HG03139 (cell line): ENCODE measurements around the gene GPI.
"Not testable (repeated sequence)": the region's sequence is repeated elsewhere in the genome, so short reads cannot be mapped to it uniquely, and the experiment has no call there.

Source experiments
- ATAC-seq: cut with Tn5 transposase; IDR thresholded peaks from one replicate; pipeline ENCODE4 v1.9.1; 2021; ENCODE audit not compliant: unreplicated experiment

GPI gene

DNA sequence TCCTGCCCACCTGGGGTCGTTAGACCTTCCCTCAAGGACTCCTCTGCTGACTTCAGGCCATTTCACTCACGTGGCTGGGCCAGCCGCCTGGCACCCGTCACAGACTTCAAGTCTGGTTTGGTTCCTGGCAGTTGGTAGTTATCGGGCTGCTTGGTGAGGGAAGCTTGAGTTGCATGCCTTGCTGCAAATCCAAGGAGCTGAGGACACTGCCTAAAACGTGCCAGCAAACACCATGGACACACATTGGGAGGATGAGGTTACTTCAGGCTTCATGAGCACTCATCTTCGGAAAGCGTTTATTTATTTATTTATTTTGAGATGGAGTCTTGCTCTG, 2.6 kb downstream of the GPI start:
- ATAC-seq, result no peak

DNA sequence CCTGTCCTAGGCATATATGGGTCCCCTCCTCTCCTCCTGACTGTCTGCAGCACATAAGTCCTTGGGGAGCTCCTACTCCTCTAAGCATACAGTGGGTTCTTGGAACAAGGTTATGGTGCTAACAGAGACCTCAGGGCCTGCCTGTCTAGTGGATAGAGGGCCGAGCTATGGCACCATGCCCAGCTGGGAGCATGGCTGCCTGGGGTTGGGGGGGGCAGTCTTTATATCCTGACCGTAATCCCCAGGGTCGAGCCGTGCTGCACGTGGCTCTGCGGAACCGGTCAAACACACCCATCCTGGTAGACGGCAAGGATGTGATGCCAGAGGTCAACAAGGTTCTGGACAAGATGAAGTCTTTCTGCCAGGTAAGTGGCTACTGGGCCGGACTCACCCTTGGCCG, 3.3 kb downstream of the GPI start:
- ATAC-seq, result no peak

DNA sequence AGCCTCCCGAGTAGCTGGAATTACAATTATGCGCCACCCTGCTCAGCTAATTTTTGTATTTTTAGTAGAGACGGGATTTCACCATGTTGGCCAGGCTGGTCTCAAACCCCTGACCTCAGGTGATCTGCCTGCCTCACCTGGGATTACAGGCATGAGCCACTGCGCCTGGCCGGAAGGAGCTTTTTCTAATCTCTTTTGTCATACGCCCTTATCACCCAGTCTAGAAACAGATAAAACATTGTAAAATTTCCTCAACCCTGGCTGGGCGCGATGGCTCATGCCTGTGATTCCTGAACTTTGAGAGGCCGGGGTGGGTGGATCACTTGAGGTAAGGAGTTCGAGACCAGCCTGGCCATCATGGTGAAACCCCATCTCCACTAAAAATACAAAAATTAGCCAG, 4.2 kb downstream of the GPI start:
- ATAC-seq, result not testable (repeated sequence)

DNA sequence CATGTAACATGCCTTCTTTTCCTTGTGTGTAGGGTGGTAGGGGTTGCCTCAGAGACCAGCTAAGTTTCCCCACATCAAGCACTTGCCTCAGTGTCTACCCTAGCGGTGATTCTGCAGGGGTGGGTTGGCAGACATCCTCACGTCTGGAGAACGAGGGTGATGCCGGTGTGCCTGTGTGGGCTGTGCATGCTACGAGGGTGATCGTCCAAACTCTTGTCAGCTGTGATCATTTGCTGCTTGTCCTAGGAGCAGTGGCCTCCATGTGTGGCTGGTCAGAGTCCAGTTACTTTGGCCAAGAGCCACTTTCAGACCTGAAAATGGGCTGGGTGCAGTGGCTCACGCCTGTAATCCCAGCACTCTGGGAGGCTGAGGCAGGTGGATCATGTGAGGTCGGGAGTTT, 5.1 kb downstream of the GPI start:
- ATAC-seq, result no peak

DNA sequence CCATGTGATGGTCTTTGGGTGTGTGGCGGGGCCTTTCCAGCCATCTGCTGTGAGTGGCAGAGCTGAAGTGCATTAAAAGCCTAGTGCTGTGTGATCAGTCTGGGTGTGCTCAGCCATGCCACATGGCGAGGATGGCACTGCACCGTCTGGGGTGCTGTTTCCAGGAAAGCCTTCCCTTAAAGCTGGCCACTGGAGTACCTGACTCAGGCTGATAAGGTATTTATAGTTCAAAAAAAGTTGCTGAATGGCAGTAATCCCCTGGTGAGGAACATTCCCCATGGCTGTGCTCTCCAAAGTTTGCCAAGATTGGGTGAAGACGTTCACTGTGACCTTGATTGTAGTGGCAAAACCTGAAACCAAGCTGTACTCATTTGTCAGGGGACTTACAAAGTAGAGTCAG, 6.0 kb downstream of the GPI start:
- ATAC-seq, result no peak

DNA sequence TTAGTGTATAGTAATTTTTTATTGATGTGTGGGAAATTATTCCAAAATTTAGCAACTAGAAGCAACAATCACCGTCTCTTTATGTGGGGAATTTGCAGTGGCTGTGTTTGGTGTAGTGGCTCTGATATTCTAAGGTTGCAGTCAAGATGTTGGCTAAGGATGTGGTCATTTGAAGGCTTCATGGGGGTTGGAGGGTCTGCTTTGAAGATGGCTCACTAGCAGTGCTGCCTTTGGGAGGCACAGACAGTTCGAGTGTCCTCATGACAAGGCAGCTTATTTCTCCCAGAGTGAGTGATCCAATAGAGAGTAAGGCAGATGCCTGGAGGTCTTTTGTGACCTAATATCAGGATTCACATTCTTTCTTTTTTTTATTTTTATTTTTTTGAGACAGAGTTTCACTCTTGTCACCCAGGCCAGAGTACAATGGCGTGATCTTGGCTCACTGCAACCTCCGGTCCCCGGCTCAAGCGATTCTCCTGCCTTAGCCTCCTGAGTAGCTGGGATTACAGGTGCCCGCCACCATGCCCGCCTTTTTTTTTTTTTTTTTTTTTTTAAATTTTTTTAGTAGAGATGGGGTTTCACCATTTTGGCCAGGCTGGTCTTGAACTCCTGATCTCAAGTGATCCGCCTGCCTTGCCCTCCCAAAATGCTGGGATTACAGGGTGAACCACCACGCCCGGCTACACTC, 8.7 kb downstream of the GPI start:
- ATAC-seq, result no peak

DNA sequence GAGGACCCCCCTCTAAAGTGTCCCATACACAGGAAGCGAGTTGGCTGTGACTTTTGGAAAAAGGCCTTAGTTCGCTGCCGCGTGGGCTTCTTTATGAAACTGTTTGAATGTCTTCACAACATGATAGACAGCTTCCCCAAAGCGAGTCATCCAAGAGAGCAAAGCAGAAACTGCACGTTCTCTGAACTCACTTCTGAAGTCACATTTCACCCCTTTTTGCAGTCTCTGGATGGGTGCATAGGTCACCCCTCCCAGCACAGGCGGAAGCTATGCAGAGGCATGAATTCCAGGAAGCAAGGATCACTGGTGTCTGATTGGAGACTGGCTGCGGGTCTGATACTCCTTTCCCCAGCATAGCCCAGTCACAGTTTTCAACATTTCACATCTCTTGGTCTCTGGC, 10.6 kb downstream of the GPI start:
- no peak for ATAC-seq

DNA sequence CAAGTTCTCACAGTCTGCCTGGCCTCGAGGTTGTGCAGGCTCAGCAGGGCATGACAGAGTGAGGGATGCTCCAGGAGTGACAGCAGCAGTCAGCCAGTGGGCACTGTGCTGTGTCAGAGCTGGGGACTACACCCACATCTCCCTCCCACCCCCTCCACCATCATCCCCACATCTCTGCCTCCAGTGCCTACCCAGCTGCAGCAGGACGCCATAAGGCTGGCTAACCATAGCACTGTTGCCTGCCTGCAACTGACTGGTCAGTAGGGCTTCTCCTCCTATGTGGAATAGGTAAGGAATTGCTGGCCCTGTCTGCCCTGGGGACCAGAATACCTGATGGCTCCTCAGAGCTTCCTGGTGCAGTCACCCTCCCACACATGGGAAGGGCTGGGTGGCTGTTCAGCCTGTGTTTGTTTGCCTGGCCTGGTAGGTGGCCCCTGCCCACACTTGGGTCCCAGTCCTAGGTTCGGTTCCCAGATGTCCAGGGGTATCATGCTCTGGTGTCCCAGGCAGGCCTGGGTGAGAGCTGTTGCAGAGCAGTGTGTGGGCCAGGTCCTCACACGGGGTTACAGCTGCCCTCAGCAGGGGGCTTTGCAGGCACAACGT, 15.7 kb downstream of the GPI start:
- no peak for ATAC-seq

DNA sequence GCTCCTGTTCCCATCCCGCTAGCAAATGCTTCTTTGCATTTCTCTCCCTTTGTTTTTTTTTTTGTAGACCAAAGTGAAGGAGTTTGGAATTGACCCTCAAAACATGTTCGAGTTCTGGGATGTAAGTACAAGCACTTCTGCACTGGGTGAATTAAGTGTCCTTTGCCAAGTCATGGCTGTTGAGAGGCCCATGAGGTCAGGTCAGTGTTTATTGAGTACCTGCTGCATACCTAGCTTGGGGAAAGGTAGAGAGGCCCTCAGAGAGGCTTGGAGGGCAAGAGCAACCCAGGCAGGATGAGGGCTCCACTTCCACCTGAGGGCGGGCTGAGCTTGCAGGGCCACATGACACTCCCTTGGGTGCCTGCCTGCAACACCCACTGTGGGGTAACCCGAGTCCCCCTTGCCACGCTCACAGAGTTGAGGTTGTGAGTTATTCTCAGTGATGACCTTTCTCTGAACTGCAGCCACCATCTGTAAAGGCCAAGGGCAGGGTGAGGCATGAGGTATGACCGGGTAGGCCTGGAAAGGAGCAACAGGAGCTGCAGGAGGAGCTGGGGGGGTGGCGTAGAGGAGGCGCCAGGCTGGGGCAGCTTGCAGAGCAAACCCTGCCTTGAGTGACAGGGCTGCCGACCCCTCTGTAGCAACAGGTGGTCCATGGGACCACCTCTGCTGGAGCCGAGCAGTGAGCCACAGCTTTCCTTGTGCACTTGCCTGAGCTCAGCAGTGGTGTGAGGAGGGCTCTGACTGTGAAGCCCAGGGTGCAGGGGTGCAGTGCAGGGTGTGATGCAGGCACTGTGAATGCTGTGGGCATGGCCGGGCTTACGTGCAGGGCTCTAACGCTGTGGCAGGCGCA, 16.6 kb downstream of the GPI start:
- ATAC-seq, result no peak

DNA sequence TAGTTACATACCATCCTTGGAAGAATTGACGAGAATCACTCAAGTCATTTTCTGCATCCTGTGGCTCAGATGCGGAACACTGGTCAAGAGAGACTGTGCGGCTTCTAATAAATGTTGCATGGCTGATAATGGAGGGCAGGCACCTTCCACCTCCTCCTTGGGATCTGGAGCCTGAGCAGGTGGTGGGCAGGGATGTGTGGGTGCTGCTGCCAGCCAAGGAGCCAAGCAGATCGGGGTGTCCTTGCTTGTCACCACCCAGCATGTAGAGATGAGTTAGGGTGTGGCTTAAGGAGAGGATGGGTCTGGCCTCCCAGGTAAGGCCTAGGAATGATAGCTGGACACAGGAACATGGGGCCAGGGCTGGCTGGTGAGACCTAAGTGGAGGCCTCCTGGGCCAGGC, 17.5 kb downstream of the GPI start:
- ATAC-seq, result no peak

DNA sequence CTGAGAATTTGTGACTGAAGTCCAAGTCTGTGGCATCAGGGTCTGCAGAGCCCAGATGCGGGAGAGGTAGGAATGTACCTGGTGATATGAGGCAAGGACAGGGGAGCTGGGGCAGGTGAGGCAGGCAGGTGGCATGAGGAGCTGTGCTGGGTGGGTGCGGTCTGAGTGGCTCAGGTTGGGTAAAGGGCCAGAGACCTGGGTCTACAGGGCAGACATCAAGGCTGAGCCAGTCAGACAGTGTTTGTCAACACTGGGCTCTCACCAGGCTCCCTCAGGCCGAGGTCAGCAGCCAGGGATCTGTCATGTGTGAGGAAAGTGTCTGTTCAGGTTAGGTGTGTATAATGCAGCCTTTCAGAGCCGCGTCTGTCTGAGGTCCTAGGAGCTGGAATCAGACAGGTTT, 18.6 kb downstream of the GPI start:
- ATAC-seq, result no peak

DNA sequence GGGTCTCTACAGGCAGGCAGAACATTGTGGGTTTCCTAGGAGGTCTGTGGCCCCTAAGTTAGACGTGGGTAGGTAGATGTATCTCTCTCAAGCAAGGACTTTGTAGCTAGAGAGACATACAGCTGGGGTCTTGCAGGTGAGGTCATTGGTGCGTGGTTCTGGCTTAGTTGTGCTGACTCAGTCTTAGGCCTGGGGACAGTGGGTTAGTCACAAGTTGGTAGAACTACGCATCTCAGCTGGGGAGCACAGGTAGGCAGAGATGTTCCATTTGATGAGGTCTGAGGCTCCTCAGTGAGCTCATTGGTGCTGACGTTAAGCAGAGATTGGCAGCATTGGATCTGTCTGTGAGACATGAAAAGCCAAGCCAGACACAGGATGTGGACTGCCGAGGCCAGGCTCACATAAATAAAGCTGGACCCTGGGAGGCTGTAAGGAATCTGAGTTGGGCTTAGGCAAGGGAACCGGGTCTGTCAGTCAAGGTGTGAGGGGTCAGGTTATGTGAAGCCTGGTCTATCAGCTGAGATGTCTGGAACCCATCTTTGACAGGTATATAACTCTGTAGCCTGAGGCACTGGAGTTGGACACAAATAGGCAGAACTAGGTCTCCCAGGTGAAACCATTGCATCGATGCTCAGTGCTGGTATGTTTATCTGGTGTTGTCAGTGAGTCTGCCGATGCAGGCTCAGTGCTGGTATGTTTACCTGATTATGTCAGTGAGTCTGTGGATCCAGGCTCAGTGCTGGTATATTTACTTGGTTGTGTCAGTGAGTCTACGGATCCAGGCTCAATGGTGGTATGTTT, 21.8 kb downstream of the GPI start:
- ATAC-seq, result no peak

DNA sequence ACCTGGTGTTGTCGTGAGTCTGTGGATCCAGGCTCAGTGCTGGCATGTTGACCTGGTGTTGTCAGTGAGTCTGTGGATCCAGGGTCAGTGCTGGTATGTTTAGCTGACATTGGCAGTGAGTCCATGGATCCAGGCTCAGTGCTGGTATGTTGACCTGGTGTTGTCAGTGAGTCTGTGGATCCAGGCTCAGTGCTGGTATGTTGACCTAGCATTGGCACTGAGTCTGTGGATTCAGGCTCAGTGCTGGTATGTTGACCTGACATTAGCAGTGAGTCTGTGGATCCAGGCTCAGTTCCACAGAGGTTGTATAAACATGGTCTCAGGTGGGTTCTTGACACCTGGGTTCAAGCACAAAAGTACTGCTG, 22.4 kb downstream of the GPI start:
- ATAC-seq, result no peak

DNA sequence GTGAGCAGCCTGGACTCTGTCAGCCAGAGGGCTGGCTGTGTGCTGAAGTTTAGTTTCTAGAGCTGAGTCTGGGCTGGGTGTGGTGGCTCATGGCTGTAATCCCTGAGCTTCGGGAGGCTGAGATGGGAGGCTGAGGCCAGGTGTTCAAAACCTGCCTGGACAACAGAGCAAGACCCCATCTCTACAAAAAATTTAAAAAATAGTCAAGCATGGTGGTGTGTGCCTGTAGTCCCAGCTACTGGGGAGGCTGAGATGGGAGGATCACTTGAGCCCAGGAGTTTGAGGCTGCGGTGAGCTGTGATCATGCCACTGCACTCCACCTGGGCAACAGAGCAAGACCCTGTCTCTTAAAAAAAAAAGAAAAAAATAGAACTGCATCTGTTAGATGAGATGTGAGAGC, 23.7 kb downstream of the GPI start:
- ATAC-seq, result not testable (repeated sequence)

DNA sequence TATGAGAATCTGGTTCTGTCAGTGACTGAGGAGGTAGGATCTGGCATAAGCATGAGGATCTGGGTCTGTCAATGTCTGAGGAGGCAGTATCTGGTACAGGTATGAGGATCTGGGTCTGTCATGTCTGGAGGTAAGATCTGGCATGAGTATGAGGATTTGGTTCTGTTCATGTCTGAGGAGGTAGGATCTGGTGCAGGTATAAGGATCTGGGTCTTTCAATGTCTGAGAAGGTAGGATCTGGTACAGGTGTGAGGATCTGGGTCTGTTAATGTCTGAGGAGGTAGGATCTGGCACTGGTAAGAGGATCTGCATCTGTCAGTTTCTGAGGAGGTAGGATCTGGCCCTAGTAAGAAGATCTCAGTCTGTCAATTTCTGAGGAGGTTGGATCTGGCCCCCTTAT, 26.8 kb downstream of the GPI start:
- ATAC-seq, result no peak

DNA sequence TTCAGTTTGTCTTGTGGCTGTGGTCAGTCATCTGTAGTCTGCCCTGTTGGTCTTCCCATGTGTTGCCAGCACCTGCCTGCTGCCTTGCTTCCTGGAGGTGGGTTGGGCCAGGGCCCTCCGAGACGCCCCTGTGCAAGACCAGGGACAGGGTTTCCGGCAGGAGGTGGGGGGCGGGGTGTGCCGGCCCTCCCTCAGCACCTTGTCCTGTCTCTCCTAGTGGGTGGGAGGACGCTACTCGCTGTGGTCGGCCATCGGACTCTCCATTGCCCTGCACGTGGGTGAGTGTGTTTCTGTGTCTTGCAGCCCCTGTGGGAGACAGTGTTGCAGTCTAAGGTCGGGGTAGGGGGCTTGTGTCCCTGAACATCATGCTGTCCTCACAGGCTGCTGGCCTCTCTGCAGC, 28.0 kb downstream of the GPI start:
- no peak for ATAC-seq

DNA sequence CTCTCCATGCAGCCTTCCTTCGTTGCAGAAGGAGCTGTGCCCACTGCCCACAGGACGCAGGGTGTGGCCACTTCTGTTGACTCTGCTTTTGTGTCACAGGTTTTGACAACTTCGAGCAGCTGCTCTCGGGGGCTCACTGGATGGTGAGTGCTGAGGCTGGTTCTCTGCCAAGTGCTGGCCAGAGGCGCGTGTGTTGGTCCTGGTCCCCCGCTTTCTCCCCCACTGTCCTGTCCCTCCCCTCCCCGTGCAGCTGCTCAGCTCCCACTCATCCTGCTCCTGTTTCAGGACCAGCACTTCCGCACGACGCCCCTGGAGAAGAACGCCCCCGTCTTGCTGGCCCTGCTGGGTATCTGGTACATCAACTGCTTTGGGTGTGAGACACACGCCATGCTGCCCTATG, 28.6 kb downstream of the GPI start:
- no peak for ATAC-seq

DNA sequence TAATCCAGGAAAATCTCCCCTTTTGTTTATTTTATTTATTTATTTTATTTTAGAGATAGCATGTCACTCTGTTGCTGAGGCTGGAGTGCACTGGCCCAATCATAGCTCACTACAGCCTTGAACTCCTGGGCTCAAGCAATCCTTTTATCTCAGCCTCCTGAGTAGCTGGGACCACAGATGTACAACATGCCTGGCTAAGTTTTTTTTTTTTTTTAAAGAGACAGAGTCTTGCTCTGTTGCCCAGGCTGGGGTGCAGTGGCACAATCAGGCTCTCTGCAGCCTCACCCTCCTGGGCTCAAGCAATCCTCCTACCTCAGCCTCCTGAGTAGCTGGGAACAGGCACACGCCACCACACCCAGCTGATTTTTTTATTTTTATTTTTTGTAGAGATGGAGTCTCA, 32.9 kb downstream of the GPI start:
- ATAC-seq, result no peak

DNA sequence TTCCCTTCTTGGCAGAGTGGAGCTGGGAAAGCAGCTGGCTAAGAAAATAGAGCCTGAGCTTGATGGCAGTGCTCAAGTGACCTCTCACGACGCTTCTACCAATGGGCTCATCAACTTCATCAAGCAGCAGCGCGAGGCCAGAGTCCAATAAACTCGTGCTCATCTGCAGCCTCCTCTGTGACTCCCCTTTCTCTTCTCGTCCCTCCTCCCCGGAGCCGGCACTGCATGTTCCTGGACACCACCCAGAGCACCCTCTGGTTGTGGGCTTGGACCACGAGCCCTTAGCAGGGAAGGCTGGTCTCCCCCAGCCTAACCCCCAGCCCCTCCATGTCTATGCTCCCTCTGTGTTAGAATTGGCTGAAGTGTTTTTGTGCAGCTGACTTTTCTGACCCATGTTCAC, 34.9 kb downstream of the GPI start:
- no peak for ATAC-seq

DNA sequence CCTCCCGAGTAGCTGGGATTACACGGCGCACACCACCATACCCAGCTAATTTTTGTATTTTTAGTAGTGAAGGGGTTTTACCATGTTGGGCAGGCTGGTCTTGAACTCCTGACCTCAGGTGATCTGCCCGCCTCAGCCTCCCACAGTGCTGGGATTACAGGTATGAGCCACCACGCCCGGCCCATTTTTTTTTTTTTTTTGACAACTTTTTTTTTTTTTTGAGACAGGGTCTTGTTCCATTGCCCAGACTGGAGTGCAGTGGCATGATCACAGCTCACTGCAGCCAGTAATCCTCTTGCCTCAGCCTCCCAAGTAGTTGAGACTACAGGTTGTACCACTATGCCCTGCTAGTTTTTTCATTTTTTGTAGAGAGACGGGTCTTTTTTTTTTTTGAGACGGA, 35.8 kb downstream of the GPI start:
- not testable (repeated sequence) for ATAC-seq

DNA sequence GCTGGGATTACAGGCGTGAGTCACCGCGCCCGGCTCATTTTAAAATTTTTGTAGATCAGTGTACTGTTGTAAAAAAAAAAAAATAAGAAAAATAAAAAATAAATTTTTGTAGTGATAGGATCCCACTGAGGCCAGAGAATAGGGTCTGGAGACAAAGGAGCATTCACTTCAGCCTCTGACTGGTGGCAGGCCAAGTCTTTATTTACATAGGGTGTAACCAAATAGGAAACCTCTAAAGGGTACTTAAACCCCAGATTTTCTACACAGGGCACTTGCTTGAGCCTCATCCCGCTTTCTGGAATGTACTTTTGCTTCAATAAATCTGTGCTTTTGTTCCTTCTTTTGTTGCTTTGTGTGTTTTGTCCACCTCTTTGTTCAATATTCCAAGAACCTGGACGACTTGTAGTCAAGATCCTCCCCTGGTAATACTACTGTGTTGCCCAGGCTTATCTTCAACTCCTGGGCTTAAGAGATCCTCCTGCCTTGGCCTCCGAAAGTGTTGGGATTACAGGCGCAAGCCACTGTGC, 37.1 kb downstream of the GPI start:
- ATAC-seq, result no peak

DNA sequence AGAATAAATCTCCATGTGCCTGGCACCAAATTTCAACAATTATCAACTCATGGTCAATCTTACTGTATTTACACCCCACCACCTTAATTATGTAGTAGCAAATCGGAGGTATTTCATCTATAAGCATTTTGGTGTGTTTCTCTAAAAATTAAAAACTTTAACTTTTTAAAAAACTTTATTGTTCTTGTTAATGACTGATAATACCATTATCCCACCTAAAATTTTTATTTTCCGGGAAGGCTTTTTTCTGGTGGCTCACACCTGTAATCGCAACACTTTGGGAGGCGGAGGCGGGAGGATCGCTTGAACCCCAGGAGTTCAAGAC, 38.8 kb downstream of the GPI start:
- ATAC-seq, result no peak
